Osteocyte (in vitro differentiated cells): Measurements from ENCODE around the gene ACACA. TPM values are rescaled to one million over a fixed set of nuclear protein-coding genes. Genes with fewer than 3 reads are reported as not detected.
A peak's percentile ranks its signal among the peaks of the same experiment; 100 is the strongest.

Experiments used
- DNase-seq: peaks from one replicate; pipeline ENCODE4 v3.0.0; 2021; ENCODE audit warnings: mixed read lengths; ENCODE audit not compliant: unreplicated experiment; ENCODE audit errors: extremely low spot score
- H3K27ac Mint-ChIP-seq: one replicate; pipeline ENCODE4 v1.8.0; 2021; ENCODE audit warnings: mild to moderate bottlenecking, mixed read lengths; ENCODE audit not compliant: unreplicated experiment
- H3K27me3 Mint-ChIP-seq: one replicate; pipeline ENCODE4 v1.8.0; 2021; ENCODE audit warnings: mixed read lengths; ENCODE audit not compliant: unreplicated experiment
- H3K36me3 Mint-ChIP-seq: one replicate; pipeline ENCODE4 v1.8.0; 2021; ENCODE audit warnings: mixed read lengths; ENCODE audit not compliant: unreplicated experiment
- H3K4me1 Mint-ChIP-seq: one replicate; pipeline ENCODE4 v1.8.0; 2021; ENCODE audit warnings: mixed read lengths; ENCODE audit not compliant: unreplicated experiment
- H3K4me3 Mint-ChIP-seq: one replicate; pipeline ENCODE4 v1.8.0; 2021; ENCODE audit warnings: mild to moderate bottlenecking, moderate library complexity, mixed read lengths; ENCODE audit not compliant: unreplicated experiment
- H3K9me3 Mint-ChIP-seq: one replicate; pipeline ENCODE4 v1.8.0; 2021; ENCODE audit warnings: mixed read lengths; ENCODE audit not compliant: unreplicated experiment
- CTCF ChIP-seq: fragments of 200-600 bp; sonication (generic); IDR thresholded peaks from 2 replicates; pipeline ENCODE4 v1.5.0; 2021; ENCODE audit warnings: antibody characterized with exemption, mild to moderate bottlenecking, moderate library complexity
- total RNA-seq: library from RNA; stranded (reverse); gene quantifications from 2 replicates; pipeline ENCODE4 v1.2.1, GENCODE V29; 2021

Gene ACACA
- total RNA-seq, 1 donor from 2014 or later = 63.5 TPM

- no peak overlapping the region for H3K27ac Mint-ChIP-seq
- peaks cover 31% of the 10 kb centered on the region for H3K36me3 Mint-ChIP-seq
- H3K27me3 Mint-ChIP-seq = no peaks in the 10 kb centered on the region
- H3K9me3 Mint-ChIP-seq = no peaks in the 10 kb centered on the region
- no peak for DNase-seq
- TF ChIP-seq CTCF = no peak
- peaks cover 7% of the 10 kb centered on the region for H3K4me1 Mint-ChIP-seq
- H3K4me3 Mint-ChIP-seq = no peak overlapping the region
Measured at GRCh38 chr17:37429039-37429438, 22.4 kb upstream of the ACACA start.

- H3K4me3 Mint-ChIP-seq = no peak overlapping the region
- TF ChIP-seq CTCF = no peak
- H3K36me3 Mint-ChIP-seq = peaks cover 28% of the 10 kb centered on the region
- DNase-seq = no peak
- H3K27ac Mint-ChIP-seq = no peak overlapping the region
- H3K9me3 Mint-ChIP-seq = no peaks in the 10 kb centered on the region
- no peaks in the 10 kb centered on the region for H3K27me3 Mint-ChIP-seq
- H3K4me1 Mint-ChIP-seq = peaks cover 2% of the 10 kb centered on the region
Measured at GRCh38 chr17:37425268-37425667, 18.6 kb upstream of the ACACA start.

GRCh38 chr17:37422971-37423625 lies 16.5 kb upstream of the ACACA start:
- TF ChIP-seq CTCF = no peak
- H3K9me3 Mint-ChIP-seq = no peaks in the 10 kb centered on the region
- H3K4me1 Mint-ChIP-seq = no peaks in the 10 kb centered on the region
- H3K36me3 Mint-ChIP-seq = peaks cover 27% of the 10 kb centered on the region
- DNase-seq = no peak
- H3K27me3 Mint-ChIP-seq = no peaks in the 10 kb centered on the region
- no peak overlapping the region for H3K27ac Mint-ChIP-seq
- no peak overlapping the region for H3K4me3 Mint-ChIP-seq

- DNase-seq = no peak
- peaks cover 31% of the 10 kb centered on the region for H3K36me3 Mint-ChIP-seq
- no peak for TF ChIP-seq CTCF
- no peaks in the 10 kb centered on the region for H3K4me1 Mint-ChIP-seq
- no peak overlapping the region for H3K27ac Mint-ChIP-seq
- H3K4me3 Mint-ChIP-seq = no peak overlapping the region
- H3K9me3 Mint-ChIP-seq = no peaks in the 10 kb centered on the region
- H3K27me3 Mint-ChIP-seq = no peaks in the 10 kb centered on the region
Measured at GRCh38 chr17:37417852-37418251, 11.2 kb upstream of the ACACA start.

- Mint-ChIP-seq H3K9me3 (no peaks in the 10 kb centered on the region), H3K4me1 (peaks cover 2% of the 10 kb centered on the region), H3K36me3 (peaks cover 32% of the 10 kb centered on the region), H3K27ac (no peak overlapping the region), H3K4me3 (no peak overlapping the region), H3K27me3 (no peaks in the 10 kb centered on the region)
- TF ChIP-seq CTCF = peak; percentile 36
- no peak for DNase-seq
Measured at GRCh38 chr17:37413875-37414519, 7.4 kb upstream of the ACACA start.
